Measurements from ENCODE around the gene HINFP.

The HINFP gene

DNA sequence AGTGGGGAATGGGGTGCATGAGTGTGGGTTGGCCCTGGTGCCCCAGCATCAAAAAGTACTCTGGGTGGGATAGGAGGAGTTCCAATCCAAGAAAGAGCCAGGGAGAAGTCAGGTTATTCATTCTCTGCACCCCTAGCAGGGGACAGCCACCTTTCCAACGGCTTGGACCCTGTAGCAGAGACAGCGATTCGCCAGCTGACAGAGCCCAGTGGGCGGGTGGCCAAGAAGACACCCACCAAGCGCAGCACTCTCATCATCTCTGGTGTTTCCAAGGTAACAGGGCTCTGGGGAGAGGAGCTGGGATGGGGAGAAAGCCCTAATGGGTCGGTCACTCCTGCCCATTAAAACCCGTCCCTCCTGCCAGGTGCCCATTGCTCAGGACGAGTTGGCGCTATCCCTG, 7.7 kb upstream of the HINFP start:
- Histone ChIP-seq H3K27ac (ENCODE audit: poor library complexity, severe bottlenecking) (no peak overlapping the region), H3K9me3 (ENCODE audit: severe bottlenecking) (no peaks in the 10 kb centered on the region), H3K27me3 (ENCODE audit: insufficient read depth, poor library complexity, severe bottlenecking) (no peaks in the 10 kb centered on the region), H3K4me1 (ENCODE audit: insufficient read depth, poor library complexity, severe bottlenecking) (no peaks in the 10 kb centered on the region), H3K4me3 (ENCODE audit: severe bottlenecking) (no peak overlapping the region), H3K36me3 (ENCODE audit: low read depth) (0 out of 2 replicates have a peak, but pooled peaks cover 3% of the 10 kb centered on the region)
- TF ChIP-seq CTCF (IDR thresholded peaks at IDR 0.05; ENCODE audit: poor library complexity, severe bottlenecking) = no peak
- no peak for DNase-seq (ENCODE audit: low spot score)
- no peak for ATAC-seq (ENCODE audit: low read depth)

- no peak for TF ChIP-seq CTCF (IDR thresholded peaks at IDR 0.05; ENCODE audit: poor library complexity, severe bottlenecking)
- H3K27ac ChIP-seq (ENCODE audit: poor library complexity, severe bottlenecking) = no peak overlapping the region
- DNase-seq (ENCODE audit: low spot score) = no peak
- ATAC-seq (ENCODE audit: low read depth) = no peak
- no peaks in the 10 kb centered on the region for H3K27me3 ChIP-seq (ENCODE audit: insufficient read depth, poor library complexity, severe bottlenecking)
- H3K9me3 ChIP-seq (ENCODE audit: severe bottlenecking) = no peaks in the 10 kb centered on the region
- 0 out of 2 replicates have a peak, but pooled peaks cover 3% of the 10 kb centered on the region for H3K36me3 ChIP-seq (ENCODE audit: low read depth)
- no peak overlapping the region for H3K4me3 ChIP-seq (ENCODE audit: severe bottlenecking)
- H3K4me1 ChIP-seq (ENCODE audit: insufficient read depth, poor library complexity, severe bottlenecking) = no peaks in the 10 kb centered on the region
Measured at GRCh38 chr11:119114351-119114750, 7.0 kb upstream of the HINFP start.

DNA sequence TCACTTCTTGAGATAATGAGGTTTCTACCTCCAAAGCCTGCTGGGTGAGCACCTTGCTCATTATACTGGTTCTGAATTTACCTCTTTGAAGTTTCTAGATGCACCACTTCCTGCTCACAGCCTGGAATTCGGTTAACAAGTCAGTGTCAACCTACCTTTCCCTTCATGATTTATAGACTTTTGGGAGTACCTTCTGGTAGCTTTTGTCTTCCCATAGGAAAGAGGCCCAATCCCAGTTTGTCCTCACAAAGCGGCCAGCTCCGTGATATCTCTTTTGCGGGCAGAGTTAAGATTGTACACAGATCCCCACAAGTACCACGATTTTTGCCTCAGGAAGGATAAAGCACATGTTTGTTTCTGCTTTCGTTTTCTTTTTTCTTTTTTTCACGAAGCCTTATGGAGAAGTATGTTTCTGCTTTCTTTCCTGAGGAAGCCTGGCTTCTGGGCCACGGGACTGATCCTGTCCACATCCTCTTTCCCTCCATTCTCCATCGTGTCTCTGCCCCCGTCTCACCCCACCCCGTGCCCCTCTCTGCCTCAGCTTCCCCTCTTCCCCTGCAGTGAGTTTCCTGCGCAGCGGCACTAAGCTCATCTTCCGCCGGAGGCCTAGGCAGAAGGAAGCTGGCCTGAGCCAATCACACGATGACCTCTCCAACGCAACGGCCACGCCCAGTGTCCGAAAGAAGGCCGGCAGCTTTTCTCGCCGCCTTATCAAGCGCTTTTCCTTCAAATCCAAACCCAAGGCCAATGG, 5.7 kb upstream of the HINFP start:
- H3K36me3 ChIP-seq (ENCODE audit: low read depth) = 0 out of 2 replicates have a peak, but pooled peaks cover 3% of the 10 kb centered on the region
- no peaks in the 10 kb centered on the region for H3K9me3 ChIP-seq (ENCODE audit: severe bottlenecking)
- no peak for ATAC-seq (ENCODE audit: low read depth)
- no peak for TF ChIP-seq CTCF (IDR thresholded peaks at IDR 0.05; ENCODE audit: poor library complexity, severe bottlenecking)
- H3K4me3 ChIP-seq (ENCODE audit: severe bottlenecking) = no peak overlapping the region
- H3K4me1 ChIP-seq (ENCODE audit: insufficient read depth, poor library complexity, severe bottlenecking) = no peaks in the 10 kb centered on the region
- no peak for DNase-seq (ENCODE audit: low spot score)
- no peaks in the 10 kb centered on the region for H3K27me3 ChIP-seq (ENCODE audit: insufficient read depth, poor library complexity, severe bottlenecking)
- no peak overlapping the region for H3K27ac ChIP-seq (ENCODE audit: poor library complexity, severe bottlenecking)

DNA sequence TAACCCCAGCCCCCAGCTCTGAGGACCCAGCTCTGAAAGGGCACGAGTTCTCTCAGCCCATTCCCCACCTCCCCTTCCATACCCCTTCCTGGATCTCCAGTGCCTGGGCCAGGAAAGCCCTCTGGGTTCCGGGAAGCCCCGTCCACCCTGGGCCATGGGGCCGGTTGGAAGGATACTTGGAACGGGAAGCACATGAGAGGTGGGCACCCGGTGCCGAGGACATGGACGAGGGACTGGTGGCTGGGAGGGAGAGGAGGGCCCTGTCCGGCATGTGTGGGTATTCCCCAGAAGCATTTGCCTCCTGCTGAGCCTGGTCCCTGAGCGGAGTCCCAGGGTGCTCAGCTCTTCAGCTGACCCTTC, 5.2 kb upstream of the HINFP start:
- no peak overlapping the region for H3K4me3 ChIP-seq (ENCODE audit: severe bottlenecking)
- H3K27ac ChIP-seq (ENCODE audit: poor library complexity, severe bottlenecking) = no peak overlapping the region
- no peaks in the 10 kb centered on the region for H3K4me1 ChIP-seq (ENCODE audit: insufficient read depth, poor library complexity, severe bottlenecking)
- H3K27me3 ChIP-seq (ENCODE audit: insufficient read depth, poor library complexity, severe bottlenecking) = no peaks in the 10 kb centered on the region
- 0 out of 2 replicates have a peak, but pooled peaks cover 3% of the 10 kb centered on the region for H3K36me3 ChIP-seq (ENCODE audit: low read depth)
- H3K9me3 ChIP-seq (ENCODE audit: severe bottlenecking) = no peaks in the 10 kb centered on the region
- DNase-seq (ENCODE audit: low spot score) (no peak), ATAC-seq (ENCODE audit: low read depth) (no peak)
- no peak for TF ChIP-seq CTCF (IDR thresholded peaks at IDR 0.05; ENCODE audit: poor library complexity, severe bottlenecking)

DNA sequence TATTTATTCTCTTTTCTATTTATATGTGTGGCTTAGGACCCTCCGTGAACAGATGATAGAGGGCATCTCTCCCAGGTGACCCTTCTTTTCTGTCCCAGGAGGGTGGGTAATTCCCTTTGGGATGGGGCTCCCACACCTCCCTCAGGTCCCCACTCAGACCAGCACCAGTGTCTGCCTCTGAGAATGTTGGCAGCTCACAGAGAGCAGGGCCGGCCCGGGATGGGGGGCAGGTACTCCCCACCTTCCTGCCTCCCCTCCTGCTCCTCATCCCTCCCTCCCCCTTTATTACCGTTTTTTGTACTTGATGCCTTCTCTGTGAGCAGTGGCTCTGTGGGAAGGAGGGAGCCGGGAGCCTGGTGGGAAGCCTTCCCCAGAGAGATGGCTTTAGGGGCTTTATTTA, 4.8 kb upstream of the HINFP start:
- Histone ChIP-seq H3K27ac (ENCODE audit: poor library complexity, severe bottlenecking) (no peak overlapping the region), H3K36me3 (ENCODE audit: low read depth) (0 out of 2 replicates have a peak, but pooled peaks cover 3% of the 10 kb centered on the region), H3K4me1 (ENCODE audit: insufficient read depth, poor library complexity, severe bottlenecking) (no peaks in the 10 kb centered on the region), H3K4me3 (ENCODE audit: severe bottlenecking) (no peak overlapping the region), H3K9me3 (ENCODE audit: severe bottlenecking) (no peaks in the 10 kb centered on the region), H3K27me3 (ENCODE audit: insufficient read depth, poor library complexity, severe bottlenecking) (no peaks in the 10 kb centered on the region)
- ATAC-seq (ENCODE audit: low read depth) = no peak
- DNase-seq (ENCODE audit: low spot score) = no peak
- no peak for TF ChIP-seq CTCF (IDR thresholded peaks at IDR 0.05; ENCODE audit: poor library complexity, severe bottlenecking)
